Measurements from ENCODE around the gene MYO1E.
A peak's percentile ranks its signal among the peaks of the same experiment; 100 is the strongest.
"Not testable (repeated sequence)": the region's sequence is repeated elsewhere in the genome, so short reads cannot be mapped to it uniquely, and the experiment has no call there.

MYO1E gene

DNA sequence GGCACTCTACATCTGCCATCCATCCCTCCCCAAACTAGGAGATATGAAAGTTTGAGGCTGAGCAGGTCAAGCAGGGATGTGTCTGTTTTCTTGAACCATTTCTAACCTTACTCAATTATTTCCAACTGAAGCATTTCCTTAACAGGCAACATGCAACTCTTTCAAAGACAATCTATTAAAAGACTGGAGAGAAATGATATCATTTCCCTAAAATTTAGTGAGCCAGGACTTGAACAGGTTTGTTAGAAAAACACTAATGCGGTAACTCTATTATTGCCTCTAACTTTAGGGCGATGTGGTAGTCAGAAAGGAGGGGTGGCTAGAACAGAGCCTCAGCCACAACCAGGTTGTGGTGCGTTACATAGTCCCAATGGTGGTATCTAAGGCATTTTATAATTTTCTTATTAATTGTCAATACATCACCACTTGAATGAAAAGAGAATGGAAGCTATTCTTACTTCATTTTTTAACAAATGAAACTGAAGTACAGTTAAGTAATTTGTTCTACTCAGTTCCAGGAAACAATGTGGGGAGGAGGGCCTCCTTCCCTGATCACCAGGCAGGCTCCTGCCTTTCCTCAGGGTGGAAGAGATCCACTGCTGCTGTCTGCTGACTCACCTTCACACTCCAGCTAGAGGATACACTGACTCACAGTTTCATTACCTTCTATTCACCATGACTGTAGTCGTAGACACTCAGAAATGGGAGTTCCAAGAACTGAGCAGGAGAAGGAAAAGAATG is 22.8 kb downstream of the MYO1E start:
- no peak for DNase-seq

DNA sequence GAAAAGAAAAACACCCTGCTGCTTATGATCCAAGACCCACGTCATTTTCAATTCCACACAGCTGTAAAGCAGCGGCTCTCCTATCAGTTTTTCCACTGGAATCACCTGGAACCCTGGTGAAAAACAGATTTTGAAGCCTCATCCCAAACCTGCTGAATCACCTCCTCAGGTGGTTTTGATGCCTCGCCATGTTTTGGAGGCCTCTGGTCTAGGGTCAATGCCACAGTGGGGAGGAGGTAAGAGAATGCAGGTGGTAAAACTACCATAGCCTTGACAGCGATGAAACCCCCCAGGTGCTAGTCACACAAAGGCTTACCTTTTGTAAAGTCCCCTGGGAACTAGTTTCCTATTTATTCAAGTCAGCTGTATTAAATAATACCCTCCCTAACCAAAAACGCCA is 24.8 kb downstream of the MYO1E start:
- no peak for DNase-seq

- no peak for DNase-seq
These were observed 25.7 kb downstream of the MYO1E start for GRCh38 chr15:59346951-59347350.

DNA sequence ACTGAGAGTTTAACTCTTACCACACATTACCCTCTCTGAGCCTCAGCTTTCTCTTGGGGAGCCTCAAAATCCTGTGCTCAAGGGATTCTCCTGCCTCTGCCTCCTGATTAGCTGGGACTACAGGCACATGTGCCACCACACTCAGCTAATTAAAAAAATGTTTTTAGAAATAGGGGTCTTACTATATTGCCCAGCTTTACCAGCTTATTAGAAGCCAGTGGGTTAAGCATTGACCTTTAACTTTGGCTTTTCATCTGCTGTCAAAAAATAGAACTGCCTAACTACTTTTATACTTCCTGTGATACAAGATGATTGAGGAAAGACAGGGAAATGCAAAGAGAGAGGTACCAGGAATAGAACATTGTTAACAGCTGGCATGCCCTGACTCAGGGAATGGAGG is 27.3 kb downstream of the MYO1E start:
- no peak for DNase-seq

GRCh38 chr15:59344311-59344710 is 28.4 kb downstream of the MYO1E start:
- no peak for DNase-seq

- DNase-seq: no peak
These were observed 32.3 kb downstream of the MYO1E start for GRCh38 chr15:59340325-59340724.

GRCh38 chr15:59339252-59339672 is 33.4 kb downstream of the MYO1E start:
- no peak for DNase-seq

DNA sequence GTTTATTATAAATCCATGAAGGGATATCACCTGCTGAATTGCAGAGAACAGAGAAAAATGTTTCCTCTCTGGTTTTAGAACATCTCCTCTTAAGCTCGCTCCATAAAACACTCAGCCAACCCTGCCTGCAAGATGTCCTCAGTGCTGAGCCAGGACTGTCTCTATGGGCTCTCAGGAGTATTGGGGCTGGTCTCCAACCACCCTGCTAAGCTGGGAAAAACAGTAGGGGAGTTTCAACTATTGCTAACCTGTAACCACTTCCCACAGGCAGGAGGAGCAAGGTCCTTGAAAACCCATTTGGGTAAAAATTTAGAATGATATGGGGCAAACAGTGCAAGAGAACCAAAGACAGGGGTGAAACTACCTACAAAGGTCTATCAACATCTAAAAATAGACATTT is 34.3 kb downstream of the MYO1E start:
- no peak for DNase-seq

DNA sequence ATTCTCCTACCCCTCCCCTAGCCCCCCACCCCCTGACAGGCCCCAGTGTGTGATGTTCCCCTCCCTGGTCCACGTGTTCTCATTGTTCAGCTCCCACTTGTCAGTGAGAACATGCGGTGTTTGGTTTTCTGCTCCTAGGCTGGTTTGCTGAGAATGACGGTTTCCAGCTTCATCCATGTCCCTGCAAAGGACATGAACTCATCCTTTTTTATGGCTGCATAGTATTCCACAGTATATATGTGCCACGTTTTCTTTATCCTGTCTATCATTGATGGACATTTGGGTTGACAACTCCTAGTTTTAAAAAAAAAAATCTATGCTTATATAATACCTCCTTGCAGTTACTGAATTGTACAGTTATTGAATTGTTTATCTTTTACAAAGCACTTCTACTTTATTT is 35.9 kb downstream of the MYO1E start:
- DNase-seq: not testable (repeated sequence)

GRCh38 chr15:59335207-59335786 is 37.4 kb downstream of the MYO1E start:
- DNase-seq: no peak

DNA sequence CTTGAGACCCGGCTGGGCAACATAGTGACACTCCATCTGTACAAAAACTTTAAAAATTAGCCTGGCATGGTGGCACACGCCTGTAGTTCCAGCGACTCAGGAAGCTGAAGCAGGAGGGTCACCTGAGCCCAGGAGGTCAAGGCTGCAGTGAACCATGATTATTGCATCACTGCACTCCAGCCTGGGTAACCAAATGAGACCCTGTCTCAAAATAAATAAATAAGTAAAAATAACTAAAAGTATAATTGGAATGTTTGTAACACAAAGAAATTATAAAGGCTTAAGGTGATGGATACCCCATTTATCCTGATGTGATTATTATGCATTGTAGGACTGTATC is 38.6 kb downstream of the MYO1E start:
- no peak for DNase-seq

DNA sequence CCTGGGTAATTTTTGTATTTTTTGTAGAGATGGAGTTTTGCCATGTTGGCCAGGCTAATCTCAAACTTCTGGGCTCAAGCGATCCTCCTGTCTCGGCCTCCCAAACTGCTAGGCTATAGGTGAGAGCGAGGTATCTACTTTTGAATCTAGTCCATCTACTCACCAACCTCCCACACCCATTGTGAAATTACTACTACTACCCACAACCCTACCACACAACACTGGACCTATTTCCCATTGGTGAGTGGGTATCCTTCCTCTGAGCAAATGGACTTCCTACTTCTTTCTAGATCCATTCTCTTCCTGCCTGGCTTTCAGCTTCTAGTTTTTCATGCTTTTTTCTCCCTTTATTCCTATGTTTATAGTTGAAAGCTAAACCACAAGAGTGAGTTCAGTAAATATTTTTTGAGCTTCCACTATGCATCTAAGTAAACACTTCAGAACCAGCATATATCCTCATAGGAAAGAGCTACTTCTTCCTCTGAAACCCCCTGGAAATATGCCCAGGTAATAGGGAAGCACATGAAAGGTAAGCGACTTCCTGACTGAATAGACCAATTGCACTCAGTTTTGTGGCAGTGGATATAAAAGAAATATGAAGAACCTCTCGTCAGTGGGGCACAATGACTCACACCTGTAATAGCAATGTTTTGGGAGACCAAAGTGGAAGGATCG is 39.1 kb downstream of the MYO1E start:
- no peak for DNase-seq

DNA sequence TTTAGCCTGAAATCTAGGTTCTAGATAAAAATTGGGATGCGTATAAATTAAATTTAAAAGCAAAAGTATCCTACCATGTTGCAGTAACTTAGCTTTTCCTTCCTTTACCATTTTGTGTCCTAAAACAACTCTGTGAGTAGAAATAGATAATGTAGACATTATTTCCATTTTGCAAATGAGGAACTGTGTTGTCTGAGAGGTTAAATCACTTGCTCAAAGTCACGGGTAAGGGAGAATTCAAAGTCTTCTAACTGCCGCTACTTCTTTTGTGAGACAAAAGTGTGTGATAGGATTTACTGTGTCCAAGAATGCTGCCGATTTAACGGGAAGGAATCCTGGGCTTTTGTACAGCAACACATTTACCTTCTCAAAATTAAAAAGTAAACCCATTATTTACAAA is 40.7 kb downstream of the MYO1E start:
- no peak for DNase-seq

DNA sequence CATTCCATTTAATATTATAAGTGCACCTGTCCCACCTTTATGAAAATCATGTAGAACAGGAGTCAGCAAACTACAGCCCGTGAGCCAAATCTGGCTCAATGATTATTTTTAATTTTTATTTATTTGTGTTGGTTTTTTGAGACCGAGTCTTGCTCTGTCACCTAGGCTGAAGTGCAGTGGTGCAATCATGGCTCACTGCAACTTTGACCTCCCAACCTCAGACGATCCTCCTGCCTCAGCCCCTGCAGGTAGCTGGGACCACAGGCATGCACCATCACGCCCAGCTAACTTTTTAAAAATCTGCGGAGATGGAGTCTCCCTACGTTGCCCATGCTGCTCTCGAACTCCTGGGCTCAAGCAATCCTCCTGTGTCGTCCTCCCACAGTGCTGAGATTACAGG is 42.0 kb downstream of the MYO1E start:
- no peak for DNase-seq

- no peak for DNase-seq
These were observed 42.9 kb downstream of the MYO1E start for GRCh38 chr15:59329570-59330350.

DNA sequence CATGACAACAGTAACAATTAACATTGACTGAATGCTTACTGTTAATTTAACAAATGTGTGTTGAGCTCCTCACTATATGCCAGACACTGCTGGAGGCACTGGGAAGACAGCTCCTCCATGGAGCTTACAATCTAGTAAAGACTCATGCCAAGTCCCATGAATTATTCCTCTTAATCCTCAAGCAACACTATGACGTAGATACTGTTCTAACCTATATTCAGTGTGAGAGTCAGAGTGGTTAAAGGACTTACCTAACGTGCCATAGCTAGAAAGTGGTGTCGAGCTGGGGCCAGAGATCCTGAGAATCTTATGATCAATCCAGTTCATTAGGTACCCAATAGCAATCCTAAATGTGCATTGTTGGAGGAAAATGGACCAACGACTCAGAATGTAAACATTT is 43.6 kb downstream of the MYO1E start:
- no peak for DNase-seq

DNA sequence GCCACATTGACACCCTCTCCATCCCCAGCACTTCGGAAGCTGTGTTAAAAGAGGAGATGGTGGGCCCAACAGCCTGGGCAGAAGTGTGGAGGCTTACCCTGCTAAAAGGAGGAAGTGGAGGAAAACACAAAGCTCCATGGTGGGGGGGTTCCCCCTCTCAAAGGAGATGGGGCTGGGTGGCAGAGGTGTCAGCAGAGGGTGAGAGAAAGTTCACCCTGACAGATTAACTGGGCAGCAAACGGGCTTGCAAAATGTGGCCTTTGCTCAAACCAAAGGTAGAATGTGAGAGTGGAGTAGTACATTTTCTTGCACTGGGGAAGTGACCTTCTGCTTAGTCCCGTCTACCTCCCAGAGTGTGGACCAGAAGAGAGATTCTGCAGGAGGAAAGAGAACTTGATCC is 44.7 kb downstream of the MYO1E start:
- DNase-seq: peak in 1 of 2 experiments; percentile 2

DNA sequence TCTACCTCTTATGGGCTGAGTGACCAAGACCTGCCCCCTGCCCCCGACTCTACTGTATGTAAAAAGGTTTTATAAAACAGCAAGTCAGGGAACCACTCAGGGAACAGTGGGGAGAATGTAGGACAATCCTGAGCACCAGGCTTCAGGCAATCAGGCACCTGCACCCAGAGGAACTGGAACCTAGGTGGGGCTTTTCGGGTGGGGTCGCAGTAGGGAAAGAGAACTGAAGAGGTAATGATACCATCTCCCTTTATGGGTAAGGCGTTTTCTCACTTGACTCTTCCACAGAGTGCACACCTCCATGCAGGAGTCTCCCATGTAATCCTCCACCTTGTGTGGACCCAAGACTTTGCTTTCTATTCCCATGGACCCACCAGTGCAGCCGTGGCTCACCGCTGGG is 45.8 kb downstream of the MYO1E start:
- no peak for DNase-seq

GRCh38 chr15:59322056-59322759 is 50.5 kb downstream of the MYO1E start:
- no peak for DNase-seq

DNA sequence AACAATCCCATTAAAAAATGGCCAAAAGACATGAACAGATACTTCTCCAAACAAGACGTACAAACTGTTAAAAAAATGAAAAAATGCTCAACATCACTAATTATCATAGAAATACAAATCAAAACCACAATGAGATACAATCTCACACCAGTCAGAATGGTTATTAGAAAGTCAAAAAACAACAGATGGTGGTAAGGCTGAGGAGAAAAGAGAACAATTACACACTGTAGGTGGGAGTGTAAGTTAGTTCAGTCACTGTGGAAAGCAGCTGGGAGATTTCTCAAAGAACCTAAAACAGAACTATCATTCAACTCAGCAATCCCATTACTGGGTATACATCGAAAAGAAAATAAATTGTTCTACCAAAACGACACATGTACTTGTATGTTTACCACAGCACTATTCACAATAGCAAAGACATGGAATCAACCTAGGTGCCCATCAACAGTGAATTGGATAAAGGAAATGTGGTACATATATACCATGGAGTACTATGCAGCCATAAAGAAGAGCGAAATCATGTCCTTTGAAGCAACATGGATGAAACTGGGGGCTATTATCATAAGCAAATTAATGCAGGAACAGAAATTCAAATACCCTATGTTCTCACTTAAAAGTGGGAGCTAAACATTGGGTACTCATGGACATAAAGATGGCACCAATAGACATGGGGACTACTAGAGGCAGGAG is 51.5 kb downstream of the MYO1E start:
- DNase-seq: no peak

- DNase-seq: no peak
These were observed 55.5 kb downstream of the MYO1E start for GRCh38 chr15:59317211-59317610.

- no peak for DNase-seq
These were observed 56.7 kb downstream of the MYO1E start for GRCh38 chr15:59315914-59316451.

All from Kasumi-1 (cell line).